GM23338 (cell line): ENCODE results near the gene RBM8A.

Source experiments
- CREB1 ChIP-seq: fragments of 250-450 bp; sonication (Bioruptor Pico); IDR thresholded peaks from 2 replicates; pipeline ENCODE4 v1.5.0; 2020; ENCODE audit warnings: low read depth, mild to moderate bottlenecking, moderate library complexity
- EZH2 ChIP-seq: fragments of 200-600 bp; sonication (generic); IDR thresholded peaks from one replicate; pipeline ENCODE4 v1.8.0; 2017; ENCODE audit warnings: antibody characterized with exemption, mild to moderate bottlenecking, low read depth; ENCODE audit not compliant: unreplicated experiment
- EZH2phosphoT487 ChIP-seq: fragments of 200-600 bp; sonication (generic); IDR thresholded peaks from one replicate; pipeline ENCODE4 v1.8.1; 2018; ENCODE audit warnings: antibody characterized with exemption; ENCODE audit not compliant: unreplicated experiment
- JUNB ChIP-seq: IDR thresholded peaks from one replicate; pipeline ENCODE4 v1.6.1; 2016; ENCODE audit warnings: antibody characterized with exemption; ENCODE audit not compliant: unreplicated experiment
- NANOG ChIP-seq: IDR thresholded peaks from 2 replicates; pipeline ENCODE4 v1.6.1; 2016; ENCODE audit warnings: antibody characterized with exemption, borderline replicate concordance
- POLR2AphosphoS5 ChIP-seq: IDR thresholded peaks from 2 replicates; pipeline ENCODE4 v1.6.1; 2016; ENCODE audit warnings: antibody characterized with exemption, low read depth
- STAT1 ChIP-seq: IDR thresholded peaks from one replicate; pipeline ENCODE4 v1.6.1; 2016; ENCODE audit warnings: antibody characterized with exemption; ENCODE audit not compliant: unreplicated experiment
- ZNF114 ChIP-seq: fragments of 250-450 bp; sonication (Bioruptor Pico); IDR thresholded peaks from 2 replicates; pipeline ENCODE4 v1.5.0; 2020; ENCODE audit warnings: mild to moderate bottlenecking, moderate library complexity
- TF ChIP-seq, protein P1 (sequence below), 2 experiments: fragments of 200-600 bp in 1 of 2; sonication (generic) in 1 of 2; conservative IDR thresholded peaks; 2 replicates each; pipeline versions ENCODE4 v1.5.1 to v1.6.1; 2016 to 2017; ENCODE audit warnings: antibody characterized with exemption in 2 of 2, low read depth in 2 of 2, mild to moderate bottlenecking in 2 of 2, moderate library complexity in 1 of 2
- TF ChIP-seq, protein P2 (sequence below): IDR thresholded peaks from 2 replicates; pipeline ENCODE4 v1.6.1; 2016; ENCODE audit warnings: antibody characterized with exemption
- TF ChIP-seq, protein P3 (sequence below): IDR thresholded peaks from one replicate; pipeline ENCODE4 v1.6.1; 2018; ENCODE audit warnings: antibody characterized with exemption; ENCODE audit not compliant: unreplicated experiment

DNA sequence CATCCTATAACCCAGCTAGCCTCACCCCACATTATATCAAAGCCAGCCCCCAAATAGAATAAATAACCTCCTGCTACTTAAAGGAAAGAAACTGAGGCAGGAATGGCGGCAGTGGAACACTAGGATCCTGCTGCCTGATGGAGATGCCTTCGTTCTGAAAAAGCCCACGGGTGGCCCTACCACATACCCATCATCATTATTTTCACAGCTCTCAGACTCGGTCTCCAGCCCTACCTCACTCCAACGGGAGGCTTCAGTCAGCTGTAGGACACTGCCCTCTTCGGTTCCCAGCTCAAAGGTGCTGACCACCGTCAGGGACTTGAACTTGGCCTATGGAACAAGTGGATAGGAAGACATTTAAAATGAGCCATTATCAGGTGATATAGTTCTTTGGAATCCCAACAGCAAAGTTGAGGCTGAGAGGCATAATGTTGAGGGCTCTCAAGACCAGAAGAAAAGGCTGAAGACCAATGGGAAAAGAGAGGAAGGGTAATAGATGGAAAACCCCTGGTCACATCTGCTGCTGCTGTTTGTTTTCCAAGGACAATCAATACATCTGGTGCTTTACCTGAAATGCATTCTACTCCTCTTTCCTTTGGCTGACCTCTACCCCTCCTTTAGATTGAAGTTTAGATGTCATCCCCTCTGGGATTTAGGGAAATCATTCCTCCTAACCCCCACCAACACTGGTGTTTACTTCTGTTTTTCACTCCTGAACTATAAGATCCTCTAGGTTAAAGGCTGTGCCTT is 33.8 kb downstream of the RBM8A start:
- TF ChIP-seq, protein P1, sequence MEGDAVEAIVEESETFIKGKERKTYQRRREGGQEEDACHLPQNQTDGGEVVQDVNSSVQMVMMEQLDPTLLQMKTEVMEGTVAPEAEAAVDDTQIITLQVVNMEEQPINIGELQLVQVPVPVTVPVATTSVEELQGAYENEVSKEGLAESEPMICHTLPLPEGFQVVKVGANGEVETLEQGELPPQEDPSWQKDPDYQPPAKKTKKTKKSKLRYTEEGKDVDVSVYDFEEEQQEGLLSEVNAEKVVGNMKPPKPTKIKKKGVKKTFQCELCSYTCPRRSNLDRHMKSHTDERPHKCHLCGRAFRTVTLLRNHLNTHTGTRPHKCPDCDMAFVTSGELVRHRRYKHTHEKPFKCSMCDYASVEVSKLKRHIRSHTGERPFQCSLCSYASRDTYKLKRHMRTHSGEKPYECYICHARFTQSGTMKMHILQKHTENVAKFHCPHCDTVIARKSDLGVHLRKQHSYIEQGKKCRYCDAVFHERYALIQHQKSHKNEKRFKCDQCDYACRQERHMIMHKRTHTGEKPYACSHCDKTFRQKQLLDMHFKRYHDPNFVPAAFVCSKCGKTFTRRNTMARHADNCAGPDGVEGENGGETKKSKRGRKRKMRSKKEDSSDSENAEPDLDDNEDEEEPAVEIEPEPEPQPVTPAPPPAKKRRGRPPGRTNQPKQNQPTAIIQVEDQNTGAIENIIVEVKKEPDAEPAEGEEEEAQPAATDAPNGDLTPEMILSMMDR (conservative IDR thresholded peaks at IDR 0.05; ENCODE audit: low read depth in 2 of 2) = no peak
- TF ChIP-seq EZH2 (no peak), POLR2AphosphoS5 (no peak), STAT1 (no peak), EZH2phosphoT487 (no peak), JUNB (no peak), NANOG (no peak), ZNF114 (CRISPR knock-in tag) (no peak), CREB1 (CRISPR knock-in tag) (no peak)
- TF ChIP-seq, protein P2, sequence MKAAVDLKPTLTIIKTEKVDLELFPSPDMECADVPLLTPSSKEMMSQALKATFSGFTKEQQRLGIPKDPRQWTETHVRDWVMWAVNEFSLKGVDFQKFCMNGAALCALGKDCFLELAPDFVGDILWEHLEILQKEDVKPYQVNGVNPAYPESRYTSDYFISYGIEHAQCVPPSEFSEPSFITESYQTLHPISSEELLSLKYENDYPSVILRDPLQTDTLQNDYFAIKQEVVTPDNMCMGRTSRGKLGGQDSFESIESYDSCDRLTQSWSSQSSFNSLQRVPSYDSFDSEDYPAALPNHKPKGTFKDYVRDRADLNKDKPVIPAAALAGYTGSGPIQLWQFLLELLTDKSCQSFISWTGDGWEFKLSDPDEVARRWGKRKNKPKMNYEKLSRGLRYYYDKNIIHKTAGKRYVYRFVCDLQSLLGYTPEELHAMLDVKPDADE = no peak
- TF ChIP-seq, protein P3, sequence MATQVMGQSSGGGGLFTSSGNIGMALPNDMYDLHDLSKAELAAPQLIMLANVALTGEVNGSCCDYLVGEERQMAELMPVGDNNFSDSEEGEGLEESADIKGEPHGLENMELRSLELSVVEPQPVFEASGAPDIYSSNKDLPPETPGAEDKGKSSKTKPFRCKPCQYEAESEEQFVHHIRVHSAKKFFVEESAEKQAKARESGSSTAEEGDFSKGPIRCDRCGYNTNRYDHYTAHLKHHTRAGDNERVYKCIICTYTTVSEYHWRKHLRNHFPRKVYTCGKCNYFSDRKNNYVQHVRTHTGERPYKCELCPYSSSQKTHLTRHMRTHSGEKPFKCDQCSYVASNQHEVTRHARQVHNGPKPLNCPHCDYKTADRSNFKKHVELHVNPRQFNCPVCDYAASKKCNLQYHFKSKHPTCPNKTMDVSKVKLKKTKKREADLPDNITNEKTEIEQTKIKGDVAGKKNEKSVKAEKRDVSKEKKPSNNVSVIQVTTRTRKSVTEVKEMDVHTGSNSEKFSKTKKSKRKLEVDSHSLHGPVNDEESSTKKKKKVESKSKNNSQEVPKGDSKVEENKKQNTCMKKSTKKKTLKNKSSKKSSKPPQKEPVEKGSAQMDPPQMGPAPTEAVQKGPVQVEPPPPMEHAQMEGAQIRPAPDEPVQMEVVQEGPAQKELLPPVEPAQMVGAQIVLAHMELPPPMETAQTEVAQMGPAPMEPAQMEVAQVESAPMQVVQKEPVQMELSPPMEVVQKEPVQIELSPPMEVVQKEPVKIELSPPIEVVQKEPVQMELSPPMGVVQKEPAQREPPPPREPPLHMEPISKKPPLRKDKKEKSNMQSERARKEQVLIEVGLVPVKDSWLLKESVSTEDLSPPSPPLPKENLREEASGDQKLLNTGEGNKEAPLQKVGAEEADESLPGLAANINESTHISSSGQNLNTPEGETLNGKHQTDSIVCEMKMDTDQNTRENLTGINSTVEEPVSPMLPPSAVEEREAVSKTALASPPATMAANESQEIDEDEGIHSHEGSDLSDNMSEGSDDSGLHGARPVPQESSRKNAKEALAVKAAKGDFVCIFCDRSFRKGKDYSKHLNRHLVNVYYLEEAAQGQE = no peak
